NCI-H82 (cell line): ENCODE data around the gene RNF126.
"Not testable (repeated sequence)": the region's sequence is repeated elsewhere in the genome, so short reads cannot be mapped to it uniquely, and the experiment has no call there.

ENCODE experiments used
- DNase-seq: peaks from one replicate; lab custom pipeline; 2025; lab: John Stamatoyannopoulos, UW

The RNF126 gene

GRCh38 chr19:611481-611868 is 51.5 kb downstream of the RNF126 start:
- no peak for DNase-seq

DNA sequence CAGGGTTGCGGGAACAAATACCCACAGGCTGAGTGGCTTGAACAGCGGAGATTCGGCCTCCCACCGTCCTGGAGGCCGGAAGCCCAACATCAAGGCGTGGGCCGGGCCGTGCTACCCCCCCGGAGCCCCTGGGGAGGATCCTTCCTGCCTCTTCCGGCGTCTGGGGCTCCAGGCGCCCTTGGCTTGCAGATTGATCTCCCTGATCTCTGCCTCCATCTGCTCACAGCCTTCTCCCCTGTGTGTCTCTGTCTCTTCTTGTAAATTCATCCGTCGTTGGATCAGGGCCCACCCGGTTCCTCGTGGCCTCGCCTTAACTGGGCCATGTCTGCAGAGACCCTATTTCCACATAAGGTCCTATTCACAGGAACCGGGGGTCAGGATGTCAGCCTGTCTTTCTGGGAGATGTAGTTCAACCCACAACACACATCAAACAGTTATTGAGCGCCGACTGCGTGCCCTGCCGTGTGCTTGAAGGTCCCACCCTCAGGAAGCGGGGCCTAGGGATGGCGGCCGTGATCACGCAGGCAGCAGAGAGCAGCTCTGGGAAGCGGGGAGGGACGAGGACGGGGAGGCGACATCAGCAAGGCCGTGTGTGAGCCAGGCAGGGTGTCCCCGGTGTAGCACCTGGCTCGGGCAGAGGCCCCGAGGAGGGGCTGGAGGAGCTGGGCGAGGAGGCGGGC is 52.1 kb downstream of the RNF126 start:
- peak; percentile 87 for DNase-seq

- no peak for DNase-seq
Measured at GRCh38 chr19:610071-610800, 52.8 kb downstream of the RNF126 start.

- no peak for DNase-seq
Measured at GRCh38 chr19:609004-609346, 54.0 kb downstream of the RNF126 start.

DNA sequence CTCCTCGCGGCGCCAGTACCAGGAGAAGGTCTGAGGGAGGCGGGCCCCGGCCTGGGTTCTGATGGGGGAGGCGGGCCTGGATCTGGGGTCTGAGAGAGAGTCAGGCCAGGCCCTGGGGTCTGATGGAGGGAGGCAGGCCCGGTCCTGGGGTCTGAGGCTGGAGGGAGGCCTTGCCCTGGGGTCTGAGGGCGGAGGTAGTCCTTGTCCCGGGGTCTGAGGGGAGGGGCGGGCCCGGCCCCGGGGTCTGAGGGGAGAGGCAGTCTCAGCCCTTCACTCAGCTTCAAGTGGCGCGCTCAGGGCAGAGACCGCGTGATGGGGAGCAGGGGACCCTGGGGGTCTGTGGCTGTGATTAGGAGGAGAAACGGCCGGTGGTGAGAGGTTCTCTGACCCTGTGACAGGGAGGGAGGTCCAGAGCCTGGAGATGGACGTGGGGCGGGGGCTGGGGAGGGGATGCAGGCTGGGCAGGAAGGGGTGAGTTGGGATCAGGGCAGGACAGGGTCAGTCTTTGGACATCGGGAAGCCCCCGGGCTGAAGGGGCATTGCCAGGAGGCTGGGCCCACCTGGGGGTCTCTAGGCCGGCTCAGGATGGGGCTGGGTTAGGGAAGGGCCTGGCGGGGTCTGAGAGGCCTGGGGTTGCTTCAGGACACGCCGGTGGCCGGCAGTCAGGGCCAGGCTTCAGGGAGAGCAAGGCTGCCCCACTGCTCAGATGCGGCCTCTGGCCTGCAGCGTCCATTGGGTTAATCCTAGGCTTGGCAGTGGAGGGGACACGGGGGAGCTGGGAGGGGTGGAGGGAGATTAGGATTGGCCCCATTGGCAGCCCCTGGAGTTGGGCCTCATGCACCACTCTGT is 54.6 kb downstream of the RNF126 start:
- DNase-seq = no peak

DNA sequence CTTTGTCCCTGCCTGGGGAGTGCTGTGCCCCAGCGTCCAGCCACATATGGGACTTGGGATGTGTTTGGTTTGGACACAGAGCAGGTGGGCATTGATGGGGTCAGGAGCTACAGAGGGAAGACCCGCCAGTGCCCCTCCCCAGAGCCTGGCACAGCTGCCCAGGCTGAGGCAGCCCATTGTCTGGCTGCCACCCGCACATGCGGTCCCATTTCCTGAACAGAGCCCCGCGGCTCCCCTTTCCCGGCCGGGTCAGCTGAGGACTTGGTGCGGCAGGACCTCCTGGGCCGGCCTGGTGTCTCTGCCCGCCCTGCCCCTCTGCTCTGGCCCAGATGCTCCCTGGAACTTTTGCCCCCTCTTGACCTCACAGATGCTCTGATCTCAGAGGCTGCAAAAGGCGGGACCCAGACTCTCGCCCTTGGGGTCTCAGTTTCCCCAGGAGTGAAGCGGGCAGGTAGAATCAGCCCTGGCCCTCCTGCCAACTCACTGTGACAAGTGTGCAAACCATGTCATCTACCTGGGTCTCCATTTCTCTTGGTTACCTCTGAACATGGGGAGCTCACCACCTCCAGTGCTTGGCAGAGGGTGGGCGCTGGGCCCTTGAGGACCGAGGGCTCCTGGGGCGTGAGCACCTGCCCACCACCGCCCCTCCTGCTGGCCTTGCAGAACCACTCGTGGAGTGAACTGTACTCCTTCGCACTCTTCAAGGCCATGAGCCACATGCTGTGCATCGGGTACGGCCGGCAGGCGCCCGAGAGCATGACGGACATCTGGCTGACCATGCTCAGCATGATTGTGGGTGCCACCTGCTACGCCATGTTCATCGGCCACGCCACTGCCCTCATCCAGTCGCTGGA is 55.5 kb downstream of the RNF126 start:
- DNase-seq = no peak

GRCh38 chr19:605061-605971 is 57.7 kb downstream of the RNF126 start:
- DNase-seq = peak; percentile 63

DNA sequence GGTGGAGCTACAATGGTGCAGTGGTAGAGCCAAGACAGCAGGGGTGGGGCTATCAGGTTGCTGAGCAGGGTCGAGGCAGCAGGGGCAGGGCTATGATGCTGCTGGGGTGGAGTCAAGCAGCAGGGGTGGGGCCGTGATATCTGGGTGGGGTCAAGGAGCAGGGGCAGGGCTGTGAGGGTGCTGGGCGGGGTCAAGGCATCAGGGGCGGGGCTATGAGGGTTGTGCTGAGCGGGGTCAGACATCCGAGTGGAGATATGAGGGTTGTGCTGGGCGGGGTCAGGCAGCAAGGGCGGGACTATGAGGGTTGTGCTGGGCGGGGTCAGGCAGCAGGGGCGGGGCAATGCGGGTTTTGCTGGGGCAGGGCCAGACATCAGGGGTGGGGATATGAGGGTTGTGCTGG is 58.7 kb downstream of the RNF126 start:
- peak; percentile 68 for DNase-seq

- DNase-seq = not testable (repeated sequence)
Measured at GRCh38 chr19:603779-604178, 59.2 kb downstream of the RNF126 start.

- not testable (repeated sequence) for DNase-seq
Measured at GRCh38 chr19:603302-603639, 59.7 kb downstream of the RNF126 start.

GRCh38 chr19:602391-603301 is 60.4 kb downstream of the RNF126 start:
- no peak for DNase-seq

GRCh38 chr19:601790-602189 is 61.2 kb downstream of the RNF126 start:
- DNase-seq = no peak

GRCh38 chr19:601310-601709 is 61.7 kb downstream of the RNF126 start:
- no peak for DNase-seq
